ENCODE measurements around the gene GAB3.
"Not testable (repeated sequence)": the region's sequence is repeated elsewhere in the genome, so short reads cannot be mapped to it uniquely, and the experiment has no call there.

DNA sequence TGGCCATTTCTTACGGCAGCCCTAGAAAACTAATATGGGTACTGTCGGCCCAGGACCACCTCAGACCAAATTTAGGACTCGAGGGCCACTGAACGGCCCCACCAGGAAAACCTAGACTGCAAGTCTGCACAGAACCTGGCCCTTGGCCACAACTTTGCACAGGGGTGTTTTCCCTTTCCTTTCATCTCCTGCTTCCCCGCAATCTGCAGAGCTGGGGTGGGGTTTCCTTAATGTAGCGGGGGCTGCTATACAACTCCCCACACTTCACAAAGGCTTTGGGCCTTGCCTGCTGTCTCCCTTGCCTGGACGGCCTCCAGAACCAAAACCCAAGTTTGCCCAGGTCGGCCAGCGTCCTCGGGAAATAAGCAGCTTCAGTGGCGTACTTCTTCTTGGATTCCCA lies 119.9 kb downstream of the GAB3 start:
- TF ChIP-seq, protein P1, sequence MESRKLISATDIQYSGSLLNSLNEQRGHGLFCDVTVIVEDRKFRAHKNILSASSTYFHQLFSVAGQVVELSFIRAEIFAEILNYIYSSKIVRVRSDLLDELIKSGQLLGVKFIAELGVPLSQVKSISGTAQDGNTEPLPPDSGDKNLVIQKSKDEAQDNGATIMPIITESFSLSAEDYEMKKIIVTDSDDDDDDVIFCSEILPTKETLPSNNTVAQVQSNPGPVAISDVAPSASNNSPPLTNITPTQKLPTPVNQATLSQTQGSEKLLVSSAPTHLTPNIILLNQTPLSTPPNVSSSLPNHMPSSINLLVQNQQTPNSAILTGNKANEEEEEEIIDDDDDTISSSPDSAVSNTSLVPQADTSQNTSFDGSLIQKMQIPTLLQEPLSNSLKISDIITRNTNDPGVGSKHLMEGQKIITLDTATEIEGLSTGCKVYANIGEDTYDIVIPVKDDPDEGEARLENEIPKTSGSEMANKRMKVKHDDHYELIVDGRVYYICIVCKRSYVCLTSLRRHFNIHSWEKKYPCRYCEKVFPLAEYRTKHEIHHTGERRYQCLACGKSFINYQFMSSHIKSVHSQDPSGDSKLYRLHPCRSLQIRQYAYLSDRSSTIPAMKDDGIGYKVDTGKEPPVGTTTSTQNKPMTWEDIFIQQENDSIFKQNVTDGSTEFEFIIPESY (IDR thresholded peaks at IDR 0.05; ENCODE audit: borderline replicate concordance, low read depth): not testable (repeated sequence)
- TF ChIP-seq POLR2AphosphoS5 (IDR thresholded peaks at IDR 0.05; ENCODE audit: low read depth, low read length); SMC3 (IDR thresholded peaks at IDR 0.05; ENCODE audit: low read depth, low read length); JUND (IDR thresholded peaks at IDR 0.05); NFIC (IDR thresholded peaks at IDR 0.05; ENCODE audit: borderline replicate concordance); EZH2phosphoT487 (IDR thresholded peaks at IDR 0.05; ENCODE audit: borderline replicate concordance, low read depth); MXI1 (IDR thresholded peaks at IDR 0.05; ENCODE audit: low read depth, low read length); GABPA (IDR thresholded peaks at IDR 0.05; ENCODE audit: low read depth): not testable (repeated sequence)
- TF ChIP-seq, protein P2, sequence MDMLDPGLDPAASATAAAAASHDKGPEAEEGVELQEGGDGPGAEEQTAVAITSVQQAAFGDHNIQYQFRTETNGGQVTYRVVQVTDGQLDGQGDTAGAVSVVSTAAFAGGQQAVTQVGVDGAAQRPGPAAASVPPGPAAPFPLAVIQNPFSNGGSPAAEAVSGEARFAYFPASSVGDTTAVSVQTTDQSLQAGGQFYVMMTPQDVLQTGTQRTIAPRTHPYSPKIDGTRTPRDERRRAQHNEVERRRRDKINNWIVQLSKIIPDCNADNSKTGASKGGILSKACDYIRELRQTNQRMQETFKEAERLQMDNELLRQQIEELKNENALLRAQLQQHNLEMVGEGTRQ (IDR thresholded peaks at IDR 0.05; ENCODE audit: borderline replicate concordance, low read depth, low read length): not testable (repeated sequence)
- TF ChIP-seq, protein P3, sequence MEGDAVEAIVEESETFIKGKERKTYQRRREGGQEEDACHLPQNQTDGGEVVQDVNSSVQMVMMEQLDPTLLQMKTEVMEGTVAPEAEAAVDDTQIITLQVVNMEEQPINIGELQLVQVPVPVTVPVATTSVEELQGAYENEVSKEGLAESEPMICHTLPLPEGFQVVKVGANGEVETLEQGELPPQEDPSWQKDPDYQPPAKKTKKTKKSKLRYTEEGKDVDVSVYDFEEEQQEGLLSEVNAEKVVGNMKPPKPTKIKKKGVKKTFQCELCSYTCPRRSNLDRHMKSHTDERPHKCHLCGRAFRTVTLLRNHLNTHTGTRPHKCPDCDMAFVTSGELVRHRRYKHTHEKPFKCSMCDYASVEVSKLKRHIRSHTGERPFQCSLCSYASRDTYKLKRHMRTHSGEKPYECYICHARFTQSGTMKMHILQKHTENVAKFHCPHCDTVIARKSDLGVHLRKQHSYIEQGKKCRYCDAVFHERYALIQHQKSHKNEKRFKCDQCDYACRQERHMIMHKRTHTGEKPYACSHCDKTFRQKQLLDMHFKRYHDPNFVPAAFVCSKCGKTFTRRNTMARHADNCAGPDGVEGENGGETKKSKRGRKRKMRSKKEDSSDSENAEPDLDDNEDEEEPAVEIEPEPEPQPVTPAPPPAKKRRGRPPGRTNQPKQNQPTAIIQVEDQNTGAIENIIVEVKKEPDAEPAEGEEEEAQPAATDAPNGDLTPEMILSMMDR (IDR thresholded peaks at IDR 0.05): not testable (repeated sequence)

Data from SK-N-SH (cell line).